Suprapubic skin (tissue), 4 donors: Measurements from ENCODE around the gene PLXNA1. TPM values are rescaled to one million over a fixed set of nuclear protein-coding genes. Genes with fewer than 3 reads are reported as not detected.

ENCODE experiments used
- DNase-seq, 2 donors: peaks; one replicate each; pipeline ENCODE4 v3.0.0-alpha.2; 2019; ENCODE audit warnings: low spot score in 2 of 2
- H3K27ac ChIP-seq: fragments of 200-600 bp; sonication (generic); one replicate; pipeline ENCODE4 v1.5.1; 2019
- H3K27me3 ChIP-seq: fragments of 200-600 bp; sonication (generic); one replicate; pipeline ENCODE4 v1.5.1; 2019
- H3K36me3 ChIP-seq: fragments of 200-600 bp; sonication (generic); one replicate; pipeline ENCODE4 v1.5.1; 2019
- H3K4me1 ChIP-seq: fragments of 200-600 bp; sonication (generic); one replicate; pipeline ENCODE4 v1.5.1; 2019
- H3K4me3 ChIP-seq: fragments of 200-600 bp; sonication (generic); one replicate; pipeline ENCODE4 v1.5.1; 2019; ENCODE audit warnings: mild to moderate bottlenecking
- H3K9me3 ChIP-seq: fragments of 200-600 bp; sonication (generic); one replicate; pipeline ENCODE4 v1.5.1; 2019
- EP300 ChIP-seq: sonication (generic); formaldehyde crosslinking; IDR thresholded peaks from one replicate; pipeline ENCODE4 v1.6.1; 2017; ENCODE audit warnings: antibody characterized with exemption
- POLR2A ChIP-seq, 2 donors: fragments of 450-650 bp; IDR thresholded peaks; one replicate each; pipeline ENCODE4 v1.6.1; 2017; ENCODE audit warnings: antibody characterized with exemption in 2 of 2, mild to moderate bottlenecking in 2 of 2, moderate library complexity in 2 of 2
- POLR2AphosphoS5 ChIP-seq, 3 donors: sonication (generic); formaldehyde crosslinking; IDR thresholded peaks; one replicate each; pipeline ENCODE4 v1.6.1; 2017; ENCODE audit warnings: antibody characterized with exemption in 3 of 3
- WGBS: methylation state at CpG from one replicate; pipeline ENCODE4 v1.1.5; 2018; 5-methylcytosine and 5-hydroxymethylcytosine counted together
- total RNA-seq, 4 donors: library from RNA; depleted of rRNA; stranded (reverse); fragments of >200 nt; gene quantifications; one replicate each; pipeline ENCODE4 v1.1.0, GENCODE V29; 2016
- TF ChIP-seq, protein P1 (sequence below), 2 donors: fragments of 200-600 bp in 1 of 2; fragments of 450-650 bp in 1 of 2; sonication (generic) in 1 of 2; IDR thresholded peaks; one replicate each; pipeline ENCODE4 v1.5.1; 2016 to 2019; ENCODE audit warnings: antibody characterized with exemption in 2 of 2, mild to moderate bottlenecking in 1 of 2, moderate library complexity in 1 of 2

The PLXNA1 gene
- total RNA-seq, 4 donors from 2014 or later, result 48.4 to 77.9 (median 59.4) TPM

DNA sequence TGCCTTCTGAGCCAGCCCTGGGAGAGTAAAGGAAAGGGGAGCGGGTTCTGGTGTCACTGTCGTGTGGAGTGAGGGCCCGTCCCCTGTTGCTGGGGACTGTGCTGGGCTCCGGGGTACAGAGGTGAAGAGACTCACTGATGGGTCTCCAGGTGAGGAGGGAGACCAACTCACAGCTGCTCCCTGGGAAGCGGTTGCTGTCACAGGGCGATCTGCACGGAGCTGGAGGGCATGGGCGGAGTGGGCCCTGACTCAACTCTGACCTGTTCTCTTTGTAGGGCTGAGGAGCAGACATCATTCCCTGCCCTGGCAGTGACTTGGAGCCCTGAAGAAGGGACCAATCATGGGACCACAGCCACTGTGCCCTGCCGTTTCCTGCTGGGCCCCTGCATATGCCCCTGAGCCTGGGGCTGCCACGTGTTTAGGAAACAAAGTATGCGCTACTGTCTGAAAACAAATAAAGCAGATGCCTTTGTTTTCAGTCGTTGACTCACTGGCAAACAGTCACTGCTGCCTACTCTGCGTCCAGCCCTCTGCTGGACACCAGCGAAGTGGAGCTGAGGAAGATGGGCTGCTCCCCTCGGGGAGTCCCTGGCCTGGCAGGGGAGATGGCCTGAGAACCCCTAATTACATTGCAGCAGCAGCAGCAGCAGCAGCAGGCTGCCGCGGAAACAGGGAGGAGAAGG, 22.9 kb upstream of the PLXNA1 start:
- peak in 1 of 2 donors; percentile 59 for DNase-seq
- no peaks in the 10 kb centered on the region for H3K36me3 ChIP-seq
- H3K4me1 ChIP-seq, result peaks cover 71% of the 10 kb centered on the region
- no peaks in the 10 kb centered on the region for H3K27me3 ChIP-seq
- H3K4me3 ChIP-seq, result no peak overlapping the region
- no peaks in the 10 kb centered on the region for H3K9me3 ChIP-seq
- peak overlapping the region; percentile 78 for H3K27ac ChIP-seq
- 52% methylated on average over 17 of the region's 17 CpGs for WGBS
- no peak for TF ChIP-seq POLR2A (IDR thresholded peaks at IDR 0.05)
- no peak for TF ChIP-seq EP300
- no peak for TF ChIP-seq POLR2AphosphoS5 (IDR thresholded peaks at IDR 0.05)
- TF ChIP-seq, protein P1, sequence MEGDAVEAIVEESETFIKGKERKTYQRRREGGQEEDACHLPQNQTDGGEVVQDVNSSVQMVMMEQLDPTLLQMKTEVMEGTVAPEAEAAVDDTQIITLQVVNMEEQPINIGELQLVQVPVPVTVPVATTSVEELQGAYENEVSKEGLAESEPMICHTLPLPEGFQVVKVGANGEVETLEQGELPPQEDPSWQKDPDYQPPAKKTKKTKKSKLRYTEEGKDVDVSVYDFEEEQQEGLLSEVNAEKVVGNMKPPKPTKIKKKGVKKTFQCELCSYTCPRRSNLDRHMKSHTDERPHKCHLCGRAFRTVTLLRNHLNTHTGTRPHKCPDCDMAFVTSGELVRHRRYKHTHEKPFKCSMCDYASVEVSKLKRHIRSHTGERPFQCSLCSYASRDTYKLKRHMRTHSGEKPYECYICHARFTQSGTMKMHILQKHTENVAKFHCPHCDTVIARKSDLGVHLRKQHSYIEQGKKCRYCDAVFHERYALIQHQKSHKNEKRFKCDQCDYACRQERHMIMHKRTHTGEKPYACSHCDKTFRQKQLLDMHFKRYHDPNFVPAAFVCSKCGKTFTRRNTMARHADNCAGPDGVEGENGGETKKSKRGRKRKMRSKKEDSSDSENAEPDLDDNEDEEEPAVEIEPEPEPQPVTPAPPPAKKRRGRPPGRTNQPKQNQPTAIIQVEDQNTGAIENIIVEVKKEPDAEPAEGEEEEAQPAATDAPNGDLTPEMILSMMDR (IDR thresholded peaks at IDR 0.05), result no peak

DNA sequence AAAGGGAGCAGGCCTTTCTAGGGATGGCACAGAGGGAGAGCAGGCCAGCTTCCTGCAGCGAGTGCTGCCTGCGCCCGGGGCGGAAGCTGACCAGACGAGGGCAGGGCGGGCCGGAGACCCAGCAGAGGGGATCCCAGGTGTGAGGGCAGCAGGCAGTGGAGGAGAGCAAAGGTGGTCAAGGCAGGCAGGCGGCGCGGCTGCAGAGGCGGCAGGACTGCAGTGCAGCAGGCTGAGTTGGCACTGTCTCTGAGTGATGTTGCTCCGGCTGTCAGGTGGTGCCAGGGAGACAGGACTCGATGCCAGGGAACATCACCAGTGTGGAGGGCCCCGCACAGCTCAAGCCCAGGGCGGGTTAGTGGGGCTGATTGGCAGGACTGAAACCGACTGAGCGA, 22.3 kb upstream of the PLXNA1 start:
- H3K36me3 ChIP-seq, result no peaks in the 10 kb centered on the region
- H3K4me1 ChIP-seq, result peaks cover 72% of the 10 kb centered on the region
- WGBS, result 35% methylated on average over 16 of the region's 17 CpGs
- TF ChIP-seq, protein P1 (IDR thresholded peaks at IDR 0.05), result no peak
- no peak for TF ChIP-seq POLR2AphosphoS5 (IDR thresholded peaks at IDR 0.05)
- TF ChIP-seq POLR2A (IDR thresholded peaks at IDR 0.05), result no peak
- H3K9me3 ChIP-seq, result no peaks in the 10 kb centered on the region
- H3K27ac ChIP-seq, result peak overlapping the region; percentile 78
- peak in 1 of 2 donors; percentile 64 for DNase-seq
- H3K4me3 ChIP-seq, result no peak overlapping the region
- no peaks in the 10 kb centered on the region for H3K27me3 ChIP-seq

DNA sequence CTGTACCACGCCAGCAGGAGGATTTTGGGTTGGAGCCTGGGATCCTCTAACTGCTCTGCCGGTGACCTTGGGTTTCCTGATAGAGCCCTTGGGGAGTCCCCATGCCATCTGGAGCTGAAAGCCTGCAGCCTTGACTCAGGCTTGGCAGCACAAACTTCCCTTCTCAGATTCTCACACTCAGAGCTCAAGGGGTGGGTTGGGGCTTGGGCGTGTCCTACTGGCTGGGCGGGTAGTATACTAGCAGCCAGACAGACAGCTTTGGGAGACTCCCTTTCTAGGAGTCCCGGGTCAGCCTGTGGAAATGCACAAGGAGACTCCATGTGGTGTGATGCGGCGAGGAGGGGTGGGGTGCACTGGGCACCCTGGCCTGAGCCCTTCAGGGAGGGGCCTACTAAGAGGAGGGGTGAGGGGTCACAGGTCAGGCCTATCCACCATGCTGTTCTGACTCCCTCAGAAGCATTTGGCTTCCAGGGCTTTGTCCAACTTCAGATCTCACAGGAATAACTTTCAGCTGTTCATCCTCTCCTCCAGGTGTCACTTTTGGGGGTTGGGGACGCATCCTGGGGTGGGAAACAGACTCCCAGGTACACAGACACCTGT, 21.6 kb upstream of the PLXNA1 start:
- Histone ChIP-seq H3K4me3 (no peak overlapping the region), H3K9me3 (no peaks in the 10 kb centered on the region), H3K27me3 (no peaks in the 10 kb centered on the region), H3K27ac (peak overlapping the region; percentile 78), H3K4me1 (peaks cover 68% of the 10 kb centered on the region), H3K36me3 (no peaks in the 10 kb centered on the region)
- peak; percentile 86 to 92 for DNase-seq
- WGBS, result 28% methylated on average over 4 of the region's 8 CpGs
- TF ChIP-seq POLR2AphosphoS5 (IDR thresholded peaks at IDR 0.05) (peak in 1 of 3 donors; percentile 6), POLR2A (IDR thresholded peaks at IDR 0.05) (no peak), EP300 (no peak)
- TF ChIP-seq, protein P1 (IDR thresholded peaks at IDR 0.05), result no peak

DNA sequence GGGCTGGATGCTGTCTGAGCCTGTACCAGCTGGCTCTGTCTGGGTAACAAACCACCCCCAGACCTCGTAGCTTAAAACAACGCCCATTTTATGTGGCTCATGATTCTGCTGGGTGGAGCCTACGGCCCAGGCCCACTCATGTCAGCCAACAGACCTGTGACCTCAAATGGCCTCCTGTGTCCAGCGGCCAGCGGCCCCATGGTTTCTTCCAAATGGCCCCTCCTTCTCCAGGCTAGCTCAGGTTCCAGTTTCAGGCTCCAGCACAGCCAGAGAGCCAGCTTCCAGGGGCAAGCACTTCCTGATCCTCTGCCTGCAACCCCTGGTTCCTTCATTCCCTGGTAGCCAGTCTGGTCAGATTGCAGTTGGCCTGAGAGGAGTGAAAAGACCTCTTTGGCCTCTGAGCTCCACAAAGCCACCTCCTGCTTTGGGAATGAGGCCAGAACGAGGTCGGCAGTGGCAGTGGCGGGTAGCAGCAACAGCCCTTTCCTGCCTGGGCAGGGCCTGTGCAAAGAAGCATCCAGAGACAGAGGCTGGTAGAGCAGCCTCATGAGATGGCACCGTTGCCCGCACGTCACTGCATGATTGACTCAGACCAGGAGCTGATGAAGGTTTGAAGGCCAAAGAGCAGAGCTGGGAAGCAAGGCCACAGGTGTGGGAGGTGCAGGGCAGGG, 21.0 kb upstream of the PLXNA1 start:
- H3K27me3 ChIP-seq, result no peaks in the 10 kb centered on the region
- DNase-seq, result peak in 1 of 2 donors; percentile 65
- 35% methylated on average over 10 of the region's 11 CpGs for WGBS
- H3K9me3 ChIP-seq, result no peaks in the 10 kb centered on the region
- peaks cover 63% of the 10 kb centered on the region for H3K4me1 ChIP-seq
- no peaks in the 10 kb centered on the region for H3K36me3 ChIP-seq
- peak overlapping the region; percentile 78 for H3K27ac ChIP-seq
- TF ChIP-seq EP300, result no peak
- H3K4me3 ChIP-seq, result no peak overlapping the region

DNA sequence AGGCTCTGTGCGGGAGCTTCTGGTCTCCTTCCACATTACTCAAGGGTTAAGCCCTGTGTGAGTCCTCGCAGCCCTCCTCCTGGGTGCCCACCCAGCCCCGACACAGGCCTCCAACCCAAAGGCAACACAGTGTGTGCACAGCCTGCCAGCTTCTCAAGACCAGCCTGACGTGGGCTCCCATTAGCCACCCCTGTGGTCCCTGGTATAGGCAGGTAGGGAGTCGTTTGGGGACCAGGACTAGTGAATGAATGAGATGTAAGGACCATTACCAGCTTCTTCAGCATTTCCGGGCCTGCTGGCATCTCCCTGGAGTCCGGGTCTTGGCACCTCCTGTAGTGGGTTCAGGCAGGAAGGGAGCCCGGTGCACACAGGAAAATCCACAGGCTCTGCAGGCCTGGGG, 20.2 kb upstream of the PLXNA1 start:
- Histone ChIP-seq H3K36me3 (no peaks in the 10 kb centered on the region), H3K9me3 (no peaks in the 10 kb centered on the region), H3K4me1 (peaks cover 56% of the 10 kb centered on the region), H3K4me3 (no peak overlapping the region), H3K27ac (peak overlapping the region; percentile 78), H3K27me3 (no peaks in the 10 kb centered on the region)
- TF ChIP-seq EP300 (no peak), POLR2AphosphoS5 (IDR thresholded peaks at IDR 0.05) (no peak), POLR2A (IDR thresholded peaks at IDR 0.05) (no peak)
- TF ChIP-seq, protein P1 (IDR thresholded peaks at IDR 0.05), result no peak
- 91% methylated on average over 8 of the region's 8 CpGs for WGBS
- peak in 1 of 2 donors; percentile 49 for DNase-seq
